Middle frontal gyrus (tissue), 1 donor: ENCODE measurements around the gene PCYT1A.
"Not testable (repeated sequence)": the region's sequence is repeated elsewhere in the genome, so short reads cannot be mapped to it uniquely, and the experiment has no call there.

Experiments used
- DNase-seq: peaks from one replicate; pipeline ENCODE4 v3.0.0-alpha.2; 2015; ENCODE audit warnings: low spot score; ENCODE audit errors: extremely low spot score

Gene PCYT1A

GRCh38 chr3:196193736-196194541 is 93.6 kb downstream of the PCYT1A start:
- DNase-seq = no peak

GRCh38 chr3:196193133-196193735 is 94.3 kb downstream of the PCYT1A start:
- DNase-seq = no peak

GRCh38 chr3:196192524-196193051 is 94.9 kb downstream of the PCYT1A start:
- no peak for DNase-seq

- no peak for DNase-seq
Measured at GRCh38 chr3:196192036-196192523, 95.4 kb downstream of the PCYT1A start.

GRCh38 chr3:196189566-196190347 is 97.8 kb downstream of the PCYT1A start:
- DNase-seq = no peak

- DNase-seq = no peak
Measured at GRCh38 chr3:196186651-196187573, 100.6 kb downstream of the PCYT1A start.

GRCh38 chr3:196184881-196185280 is 102.6 kb downstream of the PCYT1A start:
- DNase-seq = no peak

- not testable (repeated sequence) for DNase-seq
Measured at GRCh38 chr3:196184169-196184432, 103.4 kb downstream of the PCYT1A start.

GRCh38 chr3:196181127-196181546 is 106.4 kb downstream of the PCYT1A start:
- no peak for DNase-seq

- no peak for DNase-seq
Measured at GRCh38 chr3:196180346-196180745, 107.2 kb downstream of the PCYT1A start.
